GM13977 (cell line): ENCODE measurements around the gene CTDSP2.
"Not testable (repeated sequence)": the region's sequence is repeated elsewhere in the genome, so short reads cannot be mapped to it uniquely, and the experiment has no call there.

Experiments used
- DNase-seq: peaks from one replicate; pipeline ENCODE4 v3.0.0; 2012; ENCODE audit warnings: low spot score
- in situ Hi-C: fragments of 300-500 bp; cut with MboI; formaldehyde crosslinking; loops from one replicate; pipeline ENCODE4 v1.12.0; 2022; ENCODE audit warnings: low sequenced_read_pairs, low pct_unique_long_range_greater_than_20kb, mixed read lengths, inconsistent platforms; ENCODE audit not compliant: unreplicated experiment
- TF ChIP-seq, protein P1 (sequence below): IDR thresholded peaks from 2 replicates; pipeline ENCODE4 v1.5.1; 2012; ENCODE audit warnings: mild to moderate bottlenecking, control low read depth; ENCODE audit not compliant: insufficient read depth; ENCODE audit errors: extremely low read depth, missing control alignments

Gene CTDSP2

DNA sequence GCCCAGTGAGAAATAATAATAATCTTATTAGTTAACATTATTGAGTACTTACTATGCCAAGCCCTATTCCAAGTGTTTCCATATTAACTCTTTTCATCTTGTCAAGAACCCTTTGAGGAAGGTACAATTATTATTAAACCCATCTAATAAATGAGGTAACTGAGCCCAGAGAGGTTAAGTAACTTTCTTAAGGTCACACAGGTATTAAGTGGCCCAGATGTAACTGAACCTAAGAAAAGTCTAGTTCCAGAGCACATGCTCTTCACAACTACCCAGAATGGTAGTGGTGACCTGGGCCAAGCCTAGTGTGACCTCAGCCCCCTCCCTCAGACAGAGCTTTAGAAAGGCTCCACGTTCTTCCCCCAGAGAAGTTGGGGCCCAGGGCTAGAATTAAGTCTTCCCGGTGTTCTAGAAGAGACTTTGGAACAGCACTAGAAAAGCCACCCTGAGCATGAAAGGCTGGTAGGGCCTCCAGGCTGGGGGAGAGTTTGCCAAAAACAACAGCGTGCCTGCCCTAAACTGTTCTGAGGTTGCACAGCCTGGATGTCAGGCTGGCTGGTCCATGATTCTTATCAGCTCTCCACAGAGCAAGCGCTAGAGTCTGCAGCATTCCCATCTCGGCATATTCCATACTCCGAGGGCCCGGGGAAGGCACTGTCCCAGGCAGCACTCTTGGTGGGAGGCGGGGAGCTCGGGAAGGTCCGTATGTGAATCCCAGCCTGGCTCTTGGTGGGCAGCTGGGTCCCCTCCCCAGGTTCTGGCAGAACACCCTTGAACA lies 41.3 kb upstream of the CTDSP2 start:
- in situ Hi-C loops, result no loop called here
- TF ChIP-seq, protein P1, sequence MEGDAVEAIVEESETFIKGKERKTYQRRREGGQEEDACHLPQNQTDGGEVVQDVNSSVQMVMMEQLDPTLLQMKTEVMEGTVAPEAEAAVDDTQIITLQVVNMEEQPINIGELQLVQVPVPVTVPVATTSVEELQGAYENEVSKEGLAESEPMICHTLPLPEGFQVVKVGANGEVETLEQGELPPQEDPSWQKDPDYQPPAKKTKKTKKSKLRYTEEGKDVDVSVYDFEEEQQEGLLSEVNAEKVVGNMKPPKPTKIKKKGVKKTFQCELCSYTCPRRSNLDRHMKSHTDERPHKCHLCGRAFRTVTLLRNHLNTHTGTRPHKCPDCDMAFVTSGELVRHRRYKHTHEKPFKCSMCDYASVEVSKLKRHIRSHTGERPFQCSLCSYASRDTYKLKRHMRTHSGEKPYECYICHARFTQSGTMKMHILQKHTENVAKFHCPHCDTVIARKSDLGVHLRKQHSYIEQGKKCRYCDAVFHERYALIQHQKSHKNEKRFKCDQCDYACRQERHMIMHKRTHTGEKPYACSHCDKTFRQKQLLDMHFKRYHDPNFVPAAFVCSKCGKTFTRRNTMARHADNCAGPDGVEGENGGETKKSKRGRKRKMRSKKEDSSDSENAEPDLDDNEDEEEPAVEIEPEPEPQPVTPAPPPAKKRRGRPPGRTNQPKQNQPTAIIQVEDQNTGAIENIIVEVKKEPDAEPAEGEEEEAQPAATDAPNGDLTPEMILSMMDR, result no peak
- no peak for DNase-seq

DNA sequence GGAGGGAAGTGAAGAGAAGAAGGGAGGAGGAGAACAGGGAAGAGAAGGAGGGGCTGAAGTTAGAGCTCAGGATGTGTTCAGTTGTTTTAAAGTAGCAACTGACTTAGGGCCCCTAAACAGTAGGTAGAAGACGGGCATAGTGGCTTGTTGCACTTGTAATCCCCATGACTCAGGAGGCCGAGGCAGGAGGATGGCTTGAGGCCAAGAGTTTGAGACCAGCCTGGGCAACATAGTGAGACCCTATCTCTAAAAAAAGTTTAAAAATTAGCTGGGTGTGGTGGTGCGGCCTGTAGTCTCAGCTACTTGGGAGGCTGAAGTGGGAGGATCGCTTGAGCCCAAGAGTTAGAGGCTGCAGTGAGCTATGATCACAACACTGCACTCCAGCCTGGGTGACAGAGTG lies 40.4 kb upstream of the CTDSP2 start:
- in situ Hi-C loops, DNase-seq: not testable (repeated sequence)

DNA sequence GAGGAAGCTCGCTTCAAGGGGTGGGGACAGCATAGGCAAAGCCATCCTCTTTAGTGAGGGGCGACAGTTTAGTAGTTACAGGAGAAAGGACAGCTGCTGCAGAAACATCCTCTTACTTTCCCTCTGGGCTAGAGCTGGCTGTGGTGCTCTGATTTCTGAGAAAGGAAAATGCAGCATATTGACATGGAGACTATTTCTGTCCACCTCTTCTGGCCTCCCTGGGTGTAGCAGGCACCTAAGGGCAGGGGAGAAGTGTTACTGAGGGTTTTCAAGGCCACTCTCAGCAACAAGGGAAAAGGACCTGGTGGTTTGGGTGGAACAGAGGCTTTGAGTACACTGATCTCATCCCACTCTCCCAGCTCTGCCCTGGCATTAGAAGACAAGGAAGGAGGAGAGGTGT lies 40.0 kb upstream of the CTDSP2 start:
- TF ChIP-seq, protein P1, result no peak
- in situ Hi-C loops, result no loop called here
- DNase-seq, result no peak

DNA sequence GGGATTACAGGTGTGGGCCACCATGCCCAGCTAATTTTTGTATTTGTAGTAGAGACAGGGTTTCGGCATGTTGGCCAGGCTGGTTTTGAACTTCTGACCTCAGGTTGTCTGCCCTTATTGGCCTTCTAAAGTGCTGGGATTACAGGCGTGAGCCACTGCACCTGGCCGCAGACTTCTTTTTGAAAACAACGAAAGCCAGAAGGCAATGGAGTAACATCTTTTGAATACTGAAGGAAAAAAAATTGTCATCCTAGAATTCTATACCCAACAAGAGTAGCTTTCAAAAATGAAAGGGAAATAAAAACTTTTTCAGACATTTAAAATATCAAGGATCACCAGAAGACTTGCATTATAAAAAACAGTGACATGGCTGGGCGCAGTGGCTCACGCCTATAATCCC lies 38.7 kb upstream of the CTDSP2 start:
- no peak for DNase-seq
- in situ Hi-C loops, result no loop called here
- TF ChIP-seq, protein P1, result no peak

DNA sequence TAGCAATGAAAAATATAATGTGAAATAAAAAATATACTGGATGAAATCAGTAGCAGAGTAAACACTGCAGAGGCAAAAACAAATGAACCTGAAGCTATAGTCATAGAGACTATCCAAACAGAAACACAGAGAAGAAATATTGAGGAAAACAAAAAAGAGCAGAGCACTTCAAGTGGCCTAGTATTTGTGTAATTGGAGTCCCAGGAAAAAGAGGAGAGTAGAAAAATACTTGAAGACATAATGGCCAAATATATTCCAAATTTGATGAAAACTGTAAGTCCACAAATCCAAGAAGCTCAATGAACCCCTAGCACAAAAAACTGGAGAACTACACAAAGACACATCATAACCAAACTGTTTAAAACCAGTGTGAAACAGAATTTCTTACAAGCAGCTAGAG lies 37.2 kb upstream of the CTDSP2 start:
- TF ChIP-seq, protein P1, result no peak
- DNase-seq, result no peak
- in situ Hi-C loops, result no loop called here

DNA sequence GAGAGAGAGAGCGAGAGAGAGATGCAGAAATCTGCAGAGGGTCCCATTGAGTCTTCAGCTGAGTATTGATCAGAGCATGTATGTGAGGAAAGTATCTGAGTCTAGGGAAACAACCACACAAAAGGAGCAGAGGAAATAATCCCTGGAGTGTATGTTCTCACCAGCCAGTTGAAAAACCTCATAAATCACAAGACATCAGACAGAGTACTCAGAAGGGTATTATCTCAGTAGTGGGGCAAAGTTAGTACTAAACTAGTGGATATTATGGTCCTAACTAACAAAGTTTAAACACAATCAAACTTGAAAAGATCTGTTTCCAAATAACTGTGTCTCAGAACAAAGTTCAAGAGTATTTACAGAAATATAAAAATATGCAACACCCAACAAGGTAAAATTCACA lies 36.5 kb upstream of the CTDSP2 start:
- in situ Hi-C loops, result no loop called here
- TF ChIP-seq, protein P1, result no peak
- no peak for DNase-seq

DNA sequence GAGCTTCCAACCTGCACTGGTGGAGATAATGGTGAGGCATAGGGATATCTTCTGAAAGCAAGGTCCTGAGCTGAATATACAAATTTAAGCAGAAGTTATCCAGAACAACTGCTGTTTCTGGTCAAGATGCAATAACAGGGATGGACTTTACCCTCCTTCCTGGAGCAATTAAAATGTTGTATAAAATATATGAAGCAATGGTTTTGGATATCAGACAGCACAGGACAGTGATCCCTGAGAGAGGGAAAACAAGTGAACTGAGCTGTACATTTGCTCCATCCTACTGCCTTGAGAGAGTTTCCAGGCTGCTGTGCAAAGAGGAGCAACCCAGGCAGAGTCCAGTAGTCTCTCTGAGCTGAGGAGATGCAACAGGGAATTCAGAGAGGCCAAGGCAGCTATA lies 36.0 kb upstream of the CTDSP2 start:
- TF ChIP-seq, protein P1, result no peak
- DNase-seq, result no peak
- in situ Hi-C loops, result no loop called here
